Fibroblast of villous mesenchyme (primary cell): ENCODE measurements around the gene SSTR5. TPM values are rescaled to one million over a fixed set of nuclear protein-coding genes. Genes with fewer than 3 reads are reported as not detected.

Source experiments
- DNase-seq: peaks from one replicate; pipeline ENCODE4 v3.0.0-alpha.2; 2010; ENCODE audit warnings: low read depth
- H3K4me3 ChIP-seq: 2 replicates; pipeline ENCODE4 v1.5.1; 2011; ENCODE audit warnings: low read depth, mild to moderate bottlenecking, low read length
- total RNA-seq: library from RNA; depleted of rRNA; stranded (reverse); fragments of >200 nt; gene quantifications from 2 replicates; pipeline ENCODE4 v1.2.3, GENCODE V29; 2012
- TF ChIP-seq, protein P1 (sequence below): IDR thresholded peaks from 2 replicates; pipeline ENCODE4 v1.5.1; 2012; ENCODE audit warnings: low read depth, mild to moderate bottlenecking, low read length; ENCODE audit not compliant: insufficient read depth

Gene SSTR5
- total RNA-seq, 1 donor = not detected

DNA sequence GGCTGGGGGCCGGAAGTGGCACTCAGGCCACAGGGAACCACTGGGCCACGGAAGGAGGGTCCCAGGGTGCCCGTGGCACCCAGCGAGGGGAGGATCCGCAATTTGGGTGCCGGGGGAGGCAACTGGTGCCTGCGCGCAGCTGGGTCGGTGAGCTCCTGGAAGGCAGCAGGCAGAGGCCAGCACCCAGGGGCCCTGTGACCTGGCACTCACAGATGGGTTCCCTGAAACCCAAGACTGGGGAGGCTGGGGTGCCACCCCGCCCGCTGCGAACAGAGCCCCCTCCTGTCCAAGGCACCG, 663 bp downstream of the SSTR5 start:
- TF ChIP-seq, protein P1, sequence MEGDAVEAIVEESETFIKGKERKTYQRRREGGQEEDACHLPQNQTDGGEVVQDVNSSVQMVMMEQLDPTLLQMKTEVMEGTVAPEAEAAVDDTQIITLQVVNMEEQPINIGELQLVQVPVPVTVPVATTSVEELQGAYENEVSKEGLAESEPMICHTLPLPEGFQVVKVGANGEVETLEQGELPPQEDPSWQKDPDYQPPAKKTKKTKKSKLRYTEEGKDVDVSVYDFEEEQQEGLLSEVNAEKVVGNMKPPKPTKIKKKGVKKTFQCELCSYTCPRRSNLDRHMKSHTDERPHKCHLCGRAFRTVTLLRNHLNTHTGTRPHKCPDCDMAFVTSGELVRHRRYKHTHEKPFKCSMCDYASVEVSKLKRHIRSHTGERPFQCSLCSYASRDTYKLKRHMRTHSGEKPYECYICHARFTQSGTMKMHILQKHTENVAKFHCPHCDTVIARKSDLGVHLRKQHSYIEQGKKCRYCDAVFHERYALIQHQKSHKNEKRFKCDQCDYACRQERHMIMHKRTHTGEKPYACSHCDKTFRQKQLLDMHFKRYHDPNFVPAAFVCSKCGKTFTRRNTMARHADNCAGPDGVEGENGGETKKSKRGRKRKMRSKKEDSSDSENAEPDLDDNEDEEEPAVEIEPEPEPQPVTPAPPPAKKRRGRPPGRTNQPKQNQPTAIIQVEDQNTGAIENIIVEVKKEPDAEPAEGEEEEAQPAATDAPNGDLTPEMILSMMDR = no peak
- DNase-seq = no peak
- no peak overlapping the region for H3K4me3 ChIP-seq

GRCh38 chr16:1073566-1074378, 1.2 kb downstream of the SSTR5 start:
- no peak overlapping the region for H3K4me3 ChIP-seq
- TF ChIP-seq, protein P1 = no peak
- no peak for DNase-seq

GRCh38 chr16:1074379-1074649, 1.8 kb downstream of the SSTR5 start:
- TF ChIP-seq, protein P1 = no peak
- no peak for DNase-seq
- no peak overlapping the region for H3K4me3 ChIP-seq

GRCh38 chr16:1075546-1075945, 3.0 kb downstream of the SSTR5 start:
- no peak for DNase-seq
- H3K4me3 ChIP-seq = no peak overlapping the region
- TF ChIP-seq, protein P1 = no peak

DNA sequence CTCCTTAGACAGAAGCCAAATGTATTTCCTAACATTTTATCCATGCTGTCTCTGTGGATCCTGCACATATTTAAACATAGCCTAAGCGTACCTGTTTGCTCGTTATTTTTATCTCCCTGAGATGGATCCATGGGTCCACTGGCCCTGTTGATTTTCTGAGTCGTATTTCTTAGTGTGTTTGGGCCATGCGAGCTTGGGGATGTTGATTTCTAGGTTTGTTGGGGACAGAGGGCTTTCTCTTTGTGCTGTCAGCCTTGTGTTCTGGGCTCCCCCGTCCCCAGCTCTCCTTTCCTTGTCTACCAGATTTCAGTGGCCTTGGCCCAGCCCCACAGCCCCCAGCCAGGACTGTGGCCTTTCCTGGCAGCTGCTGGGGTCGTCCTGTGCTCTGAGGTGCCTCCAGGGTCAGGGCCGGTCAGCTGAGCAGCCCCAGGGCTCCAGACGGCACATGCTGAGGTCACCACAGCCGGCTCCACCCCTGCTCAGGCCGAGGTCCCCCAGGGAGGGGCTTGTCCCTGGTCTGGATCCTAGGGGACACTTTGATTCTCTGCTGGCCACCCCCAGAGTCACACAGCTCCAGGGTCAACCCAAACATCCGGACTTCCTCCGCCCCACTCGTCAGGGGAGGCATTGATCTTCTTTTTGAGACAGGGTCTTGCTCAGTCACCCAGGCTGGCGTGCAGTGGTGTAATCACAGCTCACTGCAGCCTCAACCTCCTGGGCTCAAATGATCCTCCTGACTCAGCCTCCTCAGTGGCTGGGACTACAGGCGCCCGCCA, 4.4 kb downstream of the SSTR5 start:
- no peak overlapping the region for H3K4me3 ChIP-seq
- TF ChIP-seq, protein P1 = no peak
- no peak for DNase-seq

- TF ChIP-seq, protein P1 = no peak
- no peak for DNase-seq
- H3K4me3 ChIP-seq = no peak overlapping the region
Measured at GRCh38 chr16:1077877-1078578, 5.5 kb downstream of the SSTR5 start.
